GM08714 (cell line): Measurements from ENCODE around the gene MTHFD1L.
"Not testable (repeated sequence)": the region's sequence is repeated elsewhere in the genome, so short reads cannot be mapped to it uniquely, and the experiment has no call there.

Experiments used
- H3K4me3 ChIP-seq: fragments of 200-500 bp; sonication (Bioruptor generic); 2 replicates; pipeline ENCODE4 v1.5.1; 2014; ENCODE audit warnings: mild to moderate bottlenecking, low read length, inconsistent platforms
- ZNF274 ChIP-seq: IDR thresholded peaks from 2 replicates; pipeline ENCODE4 v1.6.1; 2012; ENCODE audit warnings: mild to moderate bottlenecking, low read depth, low read length

The MTHFD1L gene

DNA sequence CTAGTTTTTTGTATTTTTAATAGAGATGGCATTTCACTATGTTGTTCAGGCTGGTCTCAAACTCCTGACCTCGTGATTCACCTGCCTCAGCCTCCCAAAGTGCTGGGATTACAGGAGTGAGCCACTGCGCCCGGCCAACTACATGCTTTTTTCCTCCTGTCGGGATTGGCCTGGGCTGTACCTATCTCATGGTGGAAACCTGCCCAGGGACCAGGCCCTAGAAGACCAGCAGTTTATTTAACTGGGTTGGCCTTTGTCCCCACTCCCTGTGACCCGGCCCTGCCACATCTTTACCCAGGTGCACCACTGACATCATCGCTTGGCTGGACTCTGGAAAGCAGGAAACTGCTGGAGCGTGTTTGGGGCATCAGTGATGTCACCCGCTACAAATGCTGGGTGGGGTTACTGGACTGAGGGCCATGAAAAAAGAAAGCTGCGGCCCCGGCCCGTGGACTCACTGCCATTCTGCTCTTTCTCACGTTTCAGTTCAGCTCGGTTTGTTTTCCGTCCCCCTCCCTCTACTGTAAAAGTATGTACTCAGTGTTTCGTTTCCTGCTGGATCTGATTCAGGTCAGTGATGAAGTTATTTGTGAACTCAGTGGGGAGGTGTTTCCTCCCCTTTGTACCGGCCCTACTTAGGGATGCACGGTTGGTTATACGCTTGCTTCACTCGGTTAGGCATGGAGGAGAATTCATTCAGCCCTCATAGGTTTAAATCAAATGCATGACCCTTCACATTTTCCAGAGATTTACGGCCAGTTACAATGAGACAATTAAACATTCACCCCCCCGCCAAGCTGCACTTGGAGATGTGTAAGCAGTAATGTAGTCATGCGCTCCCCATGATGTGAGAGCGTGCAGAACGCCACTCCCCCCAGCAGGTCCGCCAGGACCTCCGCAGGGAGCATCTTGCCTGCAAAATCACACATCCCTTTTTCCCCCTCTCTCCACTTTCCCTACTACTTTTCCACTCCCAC lies 179.3 kb downstream of the MTHFD1L start:
- TF ChIP-seq ZNF274, result no peak
- H3K4me3 ChIP-seq, result no peak overlapping the region

DNA sequence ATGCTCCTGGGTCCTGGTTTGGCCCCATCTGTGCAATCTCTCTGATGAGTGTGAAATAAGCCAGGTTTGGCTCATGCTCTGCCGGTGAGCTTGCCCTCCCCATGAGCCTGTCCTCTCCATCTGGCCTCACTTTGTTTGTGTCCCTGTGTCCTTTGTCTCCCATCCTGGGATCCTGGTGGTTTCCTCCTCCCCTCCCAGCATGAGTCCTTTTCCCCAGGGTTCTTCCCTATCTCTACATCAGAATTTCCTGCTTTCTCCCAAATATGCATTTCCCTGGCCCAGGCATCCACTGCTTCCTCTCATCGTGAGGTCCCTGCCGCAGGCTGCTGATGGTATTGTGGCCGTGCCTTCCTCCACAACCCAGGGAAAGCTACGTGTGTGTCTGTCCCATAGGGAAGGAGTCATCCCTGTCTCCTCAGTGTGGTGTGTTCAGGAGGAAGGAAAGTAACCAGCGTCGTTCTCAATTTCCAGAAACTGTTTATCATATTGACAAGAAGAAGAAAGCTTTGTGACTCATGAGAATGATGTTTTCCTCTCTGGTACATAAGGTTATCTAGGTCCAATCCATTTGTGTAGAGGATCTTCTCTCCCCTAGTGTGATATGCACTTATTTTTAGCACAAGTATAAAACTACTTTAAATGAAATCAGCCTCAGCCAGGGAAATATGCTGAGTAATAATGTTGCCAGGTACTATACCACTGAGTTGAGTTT lies 180.2 kb downstream of the MTHFD1L start:
- not testable (repeated sequence) for H3K4me3 ChIP-seq

DNA sequence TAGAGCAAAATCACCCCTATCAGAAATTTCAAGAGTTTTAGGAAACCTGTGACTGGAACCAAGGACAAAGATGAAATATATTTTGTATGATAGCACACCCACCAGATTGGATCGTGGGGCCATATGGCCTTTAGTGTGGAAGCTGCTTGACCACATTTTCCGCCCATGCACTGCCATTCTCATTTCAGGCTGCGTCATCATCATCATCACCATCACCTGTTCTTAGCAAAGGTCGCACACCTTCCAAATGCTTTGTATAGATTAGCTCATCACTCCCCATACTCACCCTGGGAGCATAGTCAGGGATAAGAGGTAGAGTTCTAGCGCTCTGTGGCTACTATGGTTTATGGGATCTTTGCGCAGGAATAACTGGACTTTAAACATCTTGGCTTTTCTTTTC lies 185.7 kb downstream of the MTHFD1L start:
- TF ChIP-seq ZNF274, result no peak

DNA sequence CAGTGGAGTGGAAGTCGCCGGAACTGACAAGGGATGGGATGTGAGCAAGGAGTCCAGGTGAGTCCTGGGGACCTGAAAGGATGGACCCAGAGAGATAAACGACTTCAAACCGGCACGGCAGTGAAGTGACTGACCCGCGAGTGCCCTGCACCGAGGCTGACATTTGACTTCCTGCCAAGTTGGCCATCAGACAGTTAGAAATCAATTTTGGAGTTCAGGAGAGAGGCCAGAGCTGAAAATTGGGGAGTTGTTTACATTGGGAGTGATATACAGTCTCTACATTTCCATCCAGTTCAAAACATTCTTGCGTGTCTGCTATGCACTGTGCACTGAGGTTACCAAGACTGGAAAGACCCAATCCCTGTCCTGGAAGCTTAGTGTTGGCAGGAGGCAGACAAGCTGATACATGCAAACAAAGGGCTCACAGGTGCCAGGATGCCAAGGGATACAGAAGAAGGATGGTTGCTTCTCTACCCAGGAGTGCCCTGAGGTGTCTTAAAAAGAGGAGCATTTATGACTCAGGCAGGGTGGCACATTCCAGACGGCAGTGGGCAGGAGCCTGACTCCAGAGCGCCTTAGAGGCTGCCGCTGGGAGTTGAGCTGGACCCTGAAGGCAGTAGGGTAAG lies 186.6 kb downstream of the MTHFD1L start:
- no peak for TF ChIP-seq ZNF274
- H3K4me3 ChIP-seq, result no peak overlapping the region

More for the DNA sequence above, 185.7 kb downstream of the MTHFD1L start:
- H3K4me3 ChIP-seq, result no peak overlapping the region

DNA sequence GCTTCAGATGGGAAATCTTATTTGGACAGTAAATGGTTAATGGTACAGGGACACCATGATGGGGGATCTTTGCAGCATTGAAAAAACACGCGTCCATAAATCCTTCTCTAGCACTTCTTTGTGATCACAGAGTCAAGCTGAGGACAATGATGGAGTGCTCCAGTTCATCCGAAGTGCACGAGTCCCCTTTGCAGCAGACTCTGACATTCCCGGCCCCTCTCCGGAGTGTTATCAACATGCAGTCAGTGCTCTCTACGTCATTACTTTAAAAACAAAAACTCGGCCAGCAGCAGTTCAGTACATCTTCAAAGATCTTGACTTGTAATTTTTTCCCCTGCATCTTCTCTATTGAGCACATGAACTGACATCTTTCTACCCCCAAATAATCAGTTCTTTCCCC lies 188.8 kb downstream of the MTHFD1L start:
- TF ChIP-seq ZNF274, result no peak
- no peak overlapping the region for H3K4me3 ChIP-seq

DNA sequence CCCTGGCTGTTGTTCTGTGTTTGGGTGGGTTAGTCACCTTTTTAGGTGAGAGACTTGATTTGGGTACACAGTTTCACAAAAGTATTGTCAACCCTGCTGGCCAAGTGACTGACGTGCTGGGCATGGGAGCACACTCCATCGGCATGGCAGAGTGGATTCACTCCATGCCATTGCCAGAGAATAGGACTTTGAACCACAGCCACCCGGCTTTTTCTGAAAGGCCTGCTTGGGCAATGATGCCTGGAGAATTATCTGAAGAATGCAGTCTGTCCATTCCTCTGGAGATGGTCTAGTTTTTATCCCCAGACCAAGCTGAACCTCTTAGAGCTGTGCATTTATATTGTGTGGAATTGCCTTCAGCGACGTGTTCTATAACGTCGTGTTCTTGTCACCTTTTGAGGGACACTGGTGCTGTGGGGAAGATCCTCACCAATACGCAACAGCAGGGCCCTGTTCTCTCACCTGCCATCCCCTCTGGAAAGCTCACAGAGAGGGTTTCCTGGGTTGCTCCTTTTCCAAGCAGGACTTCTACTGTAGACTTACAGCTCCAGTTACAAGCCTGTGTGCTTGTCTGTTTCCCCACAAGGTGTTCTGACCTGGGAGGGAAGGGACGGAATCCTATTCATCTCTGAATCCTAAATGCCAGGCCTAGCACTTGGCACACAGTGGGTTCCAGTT lies 190.9 kb downstream of the MTHFD1L start:
- TF ChIP-seq ZNF274, result no peak
- no peak overlapping the region for H3K4me3 ChIP-seq

DNA sequence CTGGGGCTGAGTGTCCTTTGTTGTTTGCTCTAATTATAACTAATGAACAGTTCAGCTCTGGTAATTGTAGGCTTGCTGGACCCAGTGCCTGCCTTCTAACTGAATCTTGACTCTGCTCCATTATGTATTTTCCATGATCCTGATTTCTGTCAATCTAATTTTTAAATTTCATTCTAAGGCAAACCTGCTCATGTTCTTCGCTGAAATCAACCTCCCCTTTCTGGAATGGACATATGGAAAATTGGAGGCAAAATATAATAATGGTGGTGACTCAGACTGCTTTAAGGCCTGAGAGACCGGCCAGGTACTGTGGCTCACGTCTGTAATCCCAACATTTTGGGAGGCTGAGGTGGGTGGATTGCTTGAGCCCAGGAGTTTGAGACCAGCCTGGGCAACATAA lies 191.6 kb downstream of the MTHFD1L start:
- H3K4me3 ChIP-seq, result no peak overlapping the region
- TF ChIP-seq ZNF274, result no peak

DNA sequence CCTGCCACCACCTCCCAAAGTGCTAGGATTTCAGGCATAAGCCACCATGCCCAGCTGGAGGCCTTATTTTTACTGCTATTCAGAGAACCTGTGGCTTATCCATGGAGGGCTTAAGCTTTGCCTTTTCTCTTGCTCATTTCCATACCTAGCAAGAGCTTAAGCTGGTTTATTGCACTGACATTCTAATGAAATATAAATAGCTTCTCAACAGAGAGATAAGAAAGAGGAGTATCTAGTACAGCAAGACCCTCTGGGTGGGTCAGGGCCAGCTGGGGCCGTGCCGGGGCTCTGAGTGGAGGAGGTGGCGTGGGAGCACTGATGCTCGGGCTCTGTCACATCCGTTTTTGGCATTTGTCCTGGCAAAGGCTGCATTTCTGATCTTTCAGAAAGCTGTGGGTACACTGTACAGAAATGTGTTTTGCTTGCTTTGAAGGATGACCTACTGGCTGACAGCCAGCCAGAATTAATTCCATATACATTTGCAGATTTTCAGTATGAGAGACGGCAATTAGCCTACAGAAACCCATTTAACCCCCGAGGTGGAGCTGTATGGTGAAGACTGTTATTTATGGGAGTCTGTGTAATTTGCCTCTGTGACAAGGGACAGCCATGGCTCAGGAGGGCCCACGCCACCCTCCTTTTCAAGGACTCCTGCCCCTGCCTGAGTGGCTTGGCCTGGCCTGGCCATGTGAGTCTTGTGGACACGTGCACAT lies 192.7 kb downstream of the MTHFD1L start:
- TF ChIP-seq ZNF274, result no peak

DNA sequence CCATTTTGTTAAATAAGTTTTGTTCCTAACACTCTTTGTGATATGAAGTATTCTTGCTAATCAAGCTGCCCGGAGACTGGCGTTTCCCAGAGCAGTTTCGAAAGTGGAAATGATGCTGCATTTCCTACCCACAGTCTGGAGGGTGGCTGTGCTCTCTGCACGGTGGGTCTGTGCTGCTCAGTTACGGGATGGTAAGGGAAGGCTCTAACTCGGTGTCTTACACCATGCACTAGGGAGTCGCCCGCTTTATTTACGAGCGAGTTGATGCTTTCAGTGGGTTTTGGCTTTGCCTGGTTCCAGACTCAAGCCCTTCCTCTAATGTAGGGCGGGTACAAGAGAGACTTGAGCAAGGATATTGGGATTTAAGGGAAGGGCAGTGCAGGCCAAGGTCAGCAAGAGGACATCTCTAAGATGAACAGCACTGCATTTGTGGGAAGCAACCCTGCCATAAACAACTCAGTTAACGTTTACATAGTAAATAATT lies 194.2 kb downstream of the MTHFD1L start:
- no peak overlapping the region for H3K4me3 ChIP-seq
- TF ChIP-seq ZNF274, result no peak

More for the DNA sequence above, 192.7 kb downstream of the MTHFD1L start:
- no peak overlapping the region for H3K4me3 ChIP-seq

DNA sequence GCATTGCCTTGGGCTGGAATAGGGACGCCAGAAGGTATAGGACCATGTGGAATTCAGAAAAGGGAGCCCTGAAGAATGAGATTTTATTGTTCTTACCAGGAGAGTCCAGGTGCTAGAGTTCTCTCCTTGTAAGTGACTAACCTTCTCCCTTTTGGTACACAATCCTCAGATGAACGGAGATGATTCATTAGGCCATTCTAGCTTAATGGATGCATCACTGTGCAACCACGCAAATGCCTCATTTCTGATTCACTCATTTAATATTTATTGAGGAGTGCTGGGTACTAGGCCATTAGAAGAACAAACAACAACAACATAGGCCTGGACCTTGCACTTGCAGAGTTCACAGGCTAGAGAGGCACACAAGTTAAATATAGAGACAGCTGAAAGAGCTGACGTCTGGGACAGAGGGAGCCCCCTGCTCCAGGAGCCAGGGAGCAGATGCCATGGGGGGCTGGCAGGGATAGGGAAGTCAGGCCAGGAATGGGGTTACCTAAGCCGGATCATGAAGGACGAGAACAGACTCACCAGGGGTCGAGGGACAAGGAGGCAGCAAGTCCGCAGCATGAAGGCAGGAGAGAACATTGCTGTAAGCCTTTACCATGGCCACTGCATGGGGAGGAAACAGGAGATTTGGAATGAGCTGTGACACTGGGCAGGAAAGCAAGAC lies 194.7 kb downstream of the MTHFD1L start:
- TF ChIP-seq ZNF274, result no peak
- no peak overlapping the region for H3K4me3 ChIP-seq

DNA sequence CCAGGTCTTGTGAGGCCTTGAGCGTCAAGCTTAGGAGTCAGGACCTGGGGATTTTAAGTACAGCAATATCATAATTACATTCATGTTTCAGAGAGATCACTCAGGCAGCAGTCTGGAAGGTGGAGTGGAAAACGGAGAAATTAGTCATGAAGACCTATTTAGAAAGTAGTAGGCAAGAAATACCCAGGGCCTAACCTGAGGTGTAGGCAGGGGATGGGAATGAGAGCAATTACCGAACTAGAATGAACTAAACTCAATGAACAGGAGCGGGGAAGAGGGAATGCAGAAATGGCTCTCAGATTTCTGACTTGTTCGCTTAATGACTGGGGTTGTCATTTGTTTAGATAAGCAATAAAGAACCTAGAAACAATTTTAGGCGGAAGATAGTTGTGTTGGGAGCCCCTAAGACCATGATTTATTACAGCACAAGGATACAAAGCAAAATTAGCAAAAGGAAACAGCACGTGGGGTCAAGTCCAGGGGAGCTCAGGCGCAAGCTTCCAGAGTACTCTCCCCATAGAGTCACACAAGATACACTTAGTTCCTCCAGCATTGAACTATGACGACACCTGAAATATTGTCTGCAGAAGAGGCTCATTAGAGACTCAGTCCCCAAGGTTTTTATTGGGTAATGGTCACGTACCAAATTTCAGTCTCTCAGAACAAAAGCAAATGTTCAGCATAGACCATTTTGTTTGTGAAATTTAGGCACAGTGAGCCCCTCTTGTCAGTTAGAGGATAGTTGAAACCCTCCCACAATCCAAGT lies 195.4 kb downstream of the MTHFD1L start:
- H3K4me3 ChIP-seq, result no peak overlapping the region
- TF ChIP-seq ZNF274, result no peak

DNA sequence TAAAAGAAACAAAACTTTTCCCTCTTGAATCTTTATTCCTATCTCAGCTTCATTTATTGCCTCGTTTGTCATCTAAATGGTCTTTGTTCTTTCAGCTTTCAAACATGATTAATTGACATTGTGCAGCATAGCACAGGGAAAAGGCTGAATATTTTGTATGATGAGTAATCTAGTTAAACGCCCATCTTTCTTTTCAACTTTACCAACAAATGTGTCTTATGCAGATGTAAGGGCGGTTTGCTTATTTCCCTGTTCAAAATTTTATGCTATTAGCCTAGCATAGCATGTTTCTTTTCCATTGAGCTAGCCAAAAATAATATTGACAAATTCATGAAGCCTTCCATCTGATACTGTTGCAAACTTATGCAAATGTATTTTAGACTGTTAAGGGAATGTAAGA lies 197.8 kb downstream of the MTHFD1L start:
- TF ChIP-seq ZNF274, result no peak
- H3K4me3 ChIP-seq, result no peak overlapping the region
